ENCODE results near the gene CLIP1.

CLIP1 gene

GRCh38 chr12:122243965-122244364, 178.5 kb downstream of the CLIP1 start:
- H3K9ac ChIP-seq (ENCODE audit: low read length): no peak overlapping the region

GRCh38 chr12:122238861-122239260, 183.6 kb downstream of the CLIP1 start:
- Histone ChIP-seq H3K9ac (ENCODE audit: low read length) (no peak overlapping the region), H3K4me2 (ENCODE audit: low read depth, low read length) (no peak overlapping the region), H4K20me1 (ENCODE audit: insufficient read depth, low read length) (no peaks in the 10 kb centered on the region), H3K4me3 (ENCODE audit: low read length) (no peak overlapping the region), H3K36me3 (replicated peaks; ENCODE audit: insufficient read depth, low read length) (no peaks in the 10 kb centered on the region), H3F3A (ENCODE audit: insufficient read depth, low read length) (no peaks in the 10 kb centered on the region), H3K27me3 (replicated peaks; ENCODE audit: insufficient read depth, low read length) (no peaks in the 10 kb centered on the region), H2AFZ (ENCODE audit: low read length) (no peak overlapping the region), H3K9me3 (replicated peaks; ENCODE audit: insufficient read depth, low read length) (no peaks in the 10 kb centered on the region), H3K79me2 (ENCODE audit: low read length) (no peaks in the 10 kb centered on the region), H3K4me1 (ENCODE audit: low read length) (no peaks in the 10 kb centered on the region), H3K27ac (ENCODE audit: low read length) (no peak overlapping the region), H3K9me2 (replicated peaks; ENCODE audit: insufficient read depth, low read length) (no peaks in the 10 kb centered on the region)
- TF ChIP-seq CTCF (IDR thresholded peaks at IDR 0.05; ENCODE audit: low read length) (no peak), EZH2 (optimal IDR thresholded peaks at IDR 0.05; ENCODE audit: low read depth, low read length) (no peak), EZH2phosphoT487 (IDR thresholded peaks at IDR 0.05; ENCODE audit: low read length) (no peak)
- DNase-seq: no peak

More at GRCh38 chr12:122243965-122244364, 178.5 kb downstream of the CLIP1 start:
- no peaks in the 10 kb centered on the region for H3K36me3 ChIP-seq (replicated peaks; ENCODE audit: insufficient read depth, low read length)
- H3K4me2 ChIP-seq (ENCODE audit: low read depth, low read length): no peak overlapping the region
- no peaks in the 10 kb centered on the region for H4K20me1 ChIP-seq (ENCODE audit: insufficient read depth, low read length)
- no peaks in the 10 kb centered on the region for H3F3A ChIP-seq (ENCODE audit: insufficient read depth, low read length)
- H3K27ac ChIP-seq (ENCODE audit: low read length): no peak overlapping the region
- no peak for DNase-seq
- TF ChIP-seq EZH2 (optimal IDR thresholded peaks at IDR 0.05; ENCODE audit: low read depth, low read length): no peak
- no peak for TF ChIP-seq EZH2phosphoT487 (IDR thresholded peaks at IDR 0.05; ENCODE audit: low read length)
- TF ChIP-seq CTCF (IDR thresholded peaks at IDR 0.05; ENCODE audit: low read length): no peak
- no peak overlapping the region for H2AFZ ChIP-seq (ENCODE audit: low read length)
- no peak overlapping the region for H3K4me3 ChIP-seq (ENCODE audit: low read length)
- no peaks in the 10 kb centered on the region for H3K79me2 ChIP-seq (ENCODE audit: low read length)
- no peaks in the 10 kb centered on the region for H3K9me2 ChIP-seq (replicated peaks; ENCODE audit: insufficient read depth, low read length)
- H3K4me1 ChIP-seq (ENCODE audit: low read length): no peaks in the 10 kb centered on the region
- H3K9me3 ChIP-seq (replicated peaks; ENCODE audit: insufficient read depth, low read length): no peaks in the 10 kb centered on the region
- H3K27me3 ChIP-seq (replicated peaks; ENCODE audit: insufficient read depth, low read length): no peaks in the 10 kb centered on the region

- TF ChIP-seq CTCF (IDR thresholded peaks at IDR 0.05; ENCODE audit: low read length) (no peak), EZH2 (optimal IDR thresholded peaks at IDR 0.05; ENCODE audit: low read depth, low read length) (no peak), EZH2phosphoT487 (IDR thresholded peaks at IDR 0.05; ENCODE audit: low read length) (no peak)
- no peak for DNase-seq
- no peaks in the 10 kb centered on the region for H3K4me1 ChIP-seq (ENCODE audit: low read length)
- no peaks in the 10 kb centered on the region for H3K79me2 ChIP-seq (ENCODE audit: low read length)
- no peaks in the 10 kb centered on the region for H3F3A ChIP-seq (ENCODE audit: insufficient read depth, low read length)
- H3K27me3 ChIP-seq (replicated peaks; ENCODE audit: insufficient read depth, low read length): no peaks in the 10 kb centered on the region
- H2AFZ ChIP-seq (ENCODE audit: low read length): no peak overlapping the region
- H3K27ac ChIP-seq (ENCODE audit: low read length): no peak overlapping the region
- H3K4me3 ChIP-seq (ENCODE audit: low read length): no peak overlapping the region
- H4K20me1 ChIP-seq (ENCODE audit: insufficient read depth, low read length): no peaks in the 10 kb centered on the region
- H3K36me3 ChIP-seq (replicated peaks; ENCODE audit: insufficient read depth, low read length): no peaks in the 10 kb centered on the region
- H3K9ac ChIP-seq (ENCODE audit: low read length): no peak overlapping the region
- H3K4me2 ChIP-seq (ENCODE audit: low read depth, low read length): no peak overlapping the region
- no peaks in the 10 kb centered on the region for H3K9me2 ChIP-seq (replicated peaks; ENCODE audit: insufficient read depth, low read length)
- no peaks in the 10 kb centered on the region for H3K9me3 ChIP-seq (replicated peaks; ENCODE audit: insufficient read depth, low read length)
Observed at GRCh38 chr12:122235741-122236140, 186.7 kb downstream of the CLIP1 start.
